ENCODE data around the gene KLC4. TPM values are rescaled to one million over a fixed set of nuclear protein-coding genes. Genes with fewer than 3 reads are reported as not detected.

KLC4 gene
- total and polyA plus RNA-seq, 2 donors from 2014 or later, result 33.7 to 39.0 TPM

DNA sequence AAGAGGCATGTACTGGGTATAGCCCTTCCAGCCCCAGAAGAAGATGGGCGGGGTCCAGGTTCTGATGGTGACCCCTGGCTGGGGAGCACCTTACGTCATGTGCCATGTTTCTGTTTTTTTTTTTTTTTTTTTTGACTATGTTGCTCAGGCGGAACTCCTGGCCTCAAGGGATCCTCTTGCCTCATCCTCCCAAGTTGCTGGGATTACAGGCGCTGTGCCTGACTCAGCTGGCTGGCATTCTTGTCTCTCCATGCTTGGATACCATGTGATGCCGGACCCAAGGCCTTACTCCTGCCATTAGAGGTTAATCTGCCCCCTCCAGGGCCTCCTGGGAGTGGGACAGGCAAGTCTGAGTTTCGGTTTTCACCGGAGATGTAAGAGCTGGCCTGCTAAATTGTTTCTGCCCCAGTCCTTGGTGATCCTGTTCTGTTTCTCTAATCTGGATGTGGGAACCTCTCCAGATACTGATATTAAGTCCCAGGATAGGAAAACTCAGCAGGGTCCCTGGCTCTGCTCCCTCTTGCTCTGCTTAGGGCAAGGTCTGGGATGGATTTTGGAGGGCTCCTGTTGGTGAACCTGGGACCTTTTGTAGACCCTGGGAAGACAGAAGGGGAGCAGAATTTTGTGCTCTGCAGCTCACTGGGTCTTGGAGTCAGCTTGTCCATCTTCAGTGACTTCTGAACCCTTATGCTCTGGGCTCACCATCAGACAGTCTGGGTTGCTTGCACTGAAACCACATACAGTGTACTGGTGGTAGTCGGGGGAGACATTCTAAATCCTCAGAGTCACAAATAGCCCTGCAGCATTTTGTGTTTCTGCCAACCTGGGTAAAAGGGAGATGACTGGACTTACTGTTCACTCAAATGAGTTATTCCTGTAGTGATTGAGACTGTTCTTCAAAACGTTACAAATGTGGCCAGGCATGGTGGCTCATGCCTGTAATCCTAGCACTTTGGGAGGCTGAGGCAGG, 61.8 kb downstream of the KLC4 start:
- Histone ChIP-seq H3K27me3 (ENCODE audit: control insufficient read depth, insufficient read depth, low read length) (no peaks in the 10 kb centered on the region), H3K36me3 (ENCODE audit: control insufficient read depth in 2 of 3, insufficient read depth in 3 of 3, low read length in 3 of 3) (no peaks in the 10 kb centered on the region), H3K4me3 (ENCODE audit: low read length in 3 of 3) (no peak overlapping the region), H3K9me3 (ENCODE audit: control insufficient read depth in 2 of 3, insufficient read depth in 1 of 3, low read length in 3 of 3) (no peaks in the 10 kb centered on the region), H3K9ac (ENCODE audit: low read length in 3 of 3) (no peak overlapping the region), H3K27ac (ENCODE audit: low read depth in 2 of 2, low read length in 2 of 2) (peak overlapping the region; percentile 36 to 72), H3K4me1 (ENCODE audit: control insufficient read depth in 2 of 3, insufficient read depth in 2 of 3, low read depth in 1 of 3, low read length in 3 of 3) (peaks cover 0 to 14% (median 0%) of the 10 kb centered on the region in 3 donors)
- DNase-seq, result peak in 4 of 5 donors; percentile 27 to 92 (median 50)
- intact Hi-C loops (cut with DNase I), result no loop called here
- TF ChIP-seq CTCF (IDR thresholded peaks at IDR 0.05; ENCODE audit: borderline replicate concordance, extremely low read depth, insufficient read depth), result no peak
- FAIRE-seq, result no peak

GRCh38 chr6:43122146-43122545, 62.7 kb downstream of the KLC4 start:
- no peaks in the 10 kb centered on the region for H3K36me3 ChIP-seq (ENCODE audit: control insufficient read depth in 2 of 3, insufficient read depth in 3 of 3, low read length in 3 of 3)
- no peak overlapping the region for H3K9ac ChIP-seq (ENCODE audit: low read length in 3 of 3)
- H3K27ac ChIP-seq (ENCODE audit: low read depth in 2 of 2, low read length in 2 of 2), result no peak overlapping the region
- intact Hi-C loops (cut with DNase I), result no loop called here
- no peak for TF ChIP-seq CTCF (IDR thresholded peaks at IDR 0.05; ENCODE audit: borderline replicate concordance, extremely low read depth, insufficient read depth)
- DNase-seq (peak in 2 of 5 donors; percentile 25 to 48), FAIRE-seq (no peak)
- peaks cover 0 to 16% (median 0%) of the 10 kb centered on the region in 3 donors for H3K4me1 ChIP-seq (ENCODE audit: control insufficient read depth in 2 of 3, insufficient read depth in 2 of 3, low read depth in 1 of 3, low read length in 3 of 3)
- no peak overlapping the region for H3K4me3 ChIP-seq (ENCODE audit: low read length in 3 of 3)
- no peaks in the 10 kb centered on the region for H3K27me3 ChIP-seq (ENCODE audit: control insufficient read depth, insufficient read depth, low read length)
- no peaks in the 10 kb centered on the region for H3K9me3 ChIP-seq (ENCODE audit: control insufficient read depth in 2 of 3, insufficient read depth in 1 of 3, low read length in 3 of 3)

DNA sequence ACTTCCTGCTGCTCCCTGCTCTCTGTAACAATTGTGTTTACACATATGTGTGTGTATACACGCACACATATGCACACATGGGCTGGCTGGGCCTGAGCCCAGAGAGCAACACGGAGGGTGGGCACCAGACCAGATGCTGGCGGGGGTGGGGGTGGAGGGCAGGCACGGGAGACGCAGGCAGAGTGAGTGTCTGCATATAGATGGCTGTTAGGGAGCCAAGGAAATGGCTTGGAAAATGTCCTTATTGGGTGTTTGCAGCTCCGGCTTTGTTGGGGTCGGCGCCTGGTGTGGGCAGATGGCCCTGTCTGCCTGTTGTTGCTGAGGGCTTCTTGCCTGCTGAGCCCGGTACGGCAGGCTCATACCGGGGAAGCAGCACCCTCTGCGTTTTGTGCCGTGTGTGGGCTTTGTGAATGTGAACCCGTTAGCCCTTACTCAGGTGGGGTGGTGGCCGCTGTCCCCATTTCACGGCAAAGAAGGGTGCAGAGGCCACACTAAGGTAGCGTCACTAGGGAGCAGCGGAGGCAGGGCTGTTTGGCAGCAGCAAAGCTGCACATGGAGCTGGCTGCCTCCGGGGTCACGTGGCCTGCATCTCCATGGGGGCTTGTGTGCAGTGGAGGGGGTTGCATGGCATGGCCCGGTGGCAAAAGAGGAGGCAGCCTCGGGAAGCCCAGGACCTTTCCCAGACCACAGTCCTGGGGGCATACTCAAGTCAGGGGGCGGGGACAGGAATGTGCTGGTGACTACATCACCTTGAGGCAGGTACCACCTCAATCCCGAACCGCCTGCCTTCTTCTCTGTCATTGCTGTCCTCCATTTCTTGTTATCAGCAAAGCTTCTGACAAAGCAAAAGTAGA, 64.3 kb downstream of the KLC4 start:
- Histone ChIP-seq H3K4me3 (ENCODE audit: low read length in 3 of 3) (no peak overlapping the region), H3K4me1 (ENCODE audit: control insufficient read depth in 2 of 3, insufficient read depth in 2 of 3, low read depth in 1 of 3, low read length in 3 of 3) (peaks cover 0 to 16% (median 0%) of the 10 kb centered on the region in 3 donors), H3K9ac (ENCODE audit: low read length in 3 of 3) (no peak overlapping the region), H3K9me3 (ENCODE audit: control insufficient read depth in 2 of 3, insufficient read depth in 1 of 3, low read length in 3 of 3) (no peaks in the 10 kb centered on the region), H3K27ac (ENCODE audit: low read depth in 2 of 2, low read length in 2 of 2) (no peak overlapping the region), H3K27me3 (ENCODE audit: control insufficient read depth, insufficient read depth, low read length) (no peaks in the 10 kb centered on the region), H3K36me3 (ENCODE audit: control insufficient read depth in 2 of 3, insufficient read depth in 3 of 3, low read length in 3 of 3) (no peaks in the 10 kb centered on the region)
- DNase-seq (peak in 2 of 5 donors; percentile 40 to 74), FAIRE-seq (no peak)
- no peak for TF ChIP-seq CTCF (IDR thresholded peaks at IDR 0.05; ENCODE audit: borderline replicate concordance, extremely low read depth, insufficient read depth)
- intact Hi-C loops (cut with DNase I), result no loop called here

Measured in kidney (tissue), 14 donors.